Tibial nerve (tissue), 4 donors: Measurements from ENCODE around the gene USP8. TPM values are rescaled to one million over a fixed set of nuclear protein-coding genes. Genes with fewer than 3 reads are reported as not detected.
"Not testable (repeated sequence)": the region's sequence is repeated elsewhere in the genome, so short reads cannot be mapped to it uniquely, and the experiment has no call there.

Experiments
- DNase-seq, 2 donors: peaks; one replicate each; pipeline ENCODE4 v3.0.0-alpha.2; 2019; ENCODE audit warnings: low spot score in 2 of 2
- H3K27ac ChIP-seq, 4 donors: fragments of 200-600 bp; sonication (generic) in 3 of 4; one replicate each; pipeline ENCODE4 v1.5.1; 2017 to 2019; ENCODE audit warnings: mild to moderate bottlenecking in 1 of 4
- H3K27me3 ChIP-seq, 2 donors: fragments of 200-600 bp; sonication (generic) in 1 of 2; one replicate each; pipeline versions ENCODE4 v1.5.1 to v1.6.0; 2017 to 2019
- H3K36me3 ChIP-seq, 3 donors: fragments of 200-600 bp; sonication (generic); one replicate each; pipeline ENCODE4 v1.5.1; 2018 to 2019
- H3K4me1 ChIP-seq, 4 donors: fragments of 200-600 bp; sonication (generic) in 3 of 4; one replicate each; pipeline ENCODE4 v1.5.1; 2017 to 2019
- H3K4me3 ChIP-seq, 4 donors: fragments of 200-600 bp; sonication (generic) in 3 of 4; one replicate each; pipeline ENCODE4 v1.5.1; 2017 to 2019; ENCODE audit warnings: mild to moderate bottlenecking in 1 of 4, moderate library complexity in 1 of 4
- H3K9me3 ChIP-seq, 4 donors: fragments of 200-600 bp; sonication (generic) in 3 of 4; one replicate each; pipeline ENCODE4 v1.5.1; 2017 to 2019
- EP300 ChIP-seq, 2 donors: sonication (generic); formaldehyde crosslinking; IDR thresholded peaks; one replicate each; pipeline ENCODE4 v1.6.1; 2017; ENCODE audit warnings: antibody characterized with exemption in 2 of 2, mild to moderate bottlenecking in 1 of 2
- POLR2A ChIP-seq, 2 donors: fragments of 450-650 bp; IDR thresholded peaks; one replicate each; pipeline ENCODE4 v1.6.1; 2017; ENCODE audit warnings: antibody characterized with exemption in 2 of 2, mild to moderate bottlenecking in 2 of 2, moderate library complexity in 2 of 2
- WGBS, 2 donors: methylation state at CpG; one replicate each; pipeline ENCODE4 v1.1.5; 2018; 5-methylcytosine and 5-hydroxymethylcytosine counted together
- total RNA-seq, 4 donors: library from RNA; depleted of rRNA; stranded (reverse); fragments of >200 nt; gene quantifications; one replicate each; pipeline ENCODE4 v1.1.0, GENCODE V29; 2016
- TF ChIP-seq, protein P1 (sequence below), 5 experiments: fragments of 200-600 bp in 3 of 5; fragments of 450-650 bp in 2 of 5; sonication (generic) in 3 of 5; IDR thresholded peaks; one replicate each; pipeline ENCODE4 v1.5.1; 2016 to 2019; ENCODE audit warnings: antibody characterized with exemption in 5 of 5, mild to moderate bottlenecking in 3 of 5, moderate library complexity in 2 of 5

The USP8 gene
- total RNA-seq, 4 donors from 2014 or later = 39.8 to 97.2 (median 53.5) TPM

DNA sequence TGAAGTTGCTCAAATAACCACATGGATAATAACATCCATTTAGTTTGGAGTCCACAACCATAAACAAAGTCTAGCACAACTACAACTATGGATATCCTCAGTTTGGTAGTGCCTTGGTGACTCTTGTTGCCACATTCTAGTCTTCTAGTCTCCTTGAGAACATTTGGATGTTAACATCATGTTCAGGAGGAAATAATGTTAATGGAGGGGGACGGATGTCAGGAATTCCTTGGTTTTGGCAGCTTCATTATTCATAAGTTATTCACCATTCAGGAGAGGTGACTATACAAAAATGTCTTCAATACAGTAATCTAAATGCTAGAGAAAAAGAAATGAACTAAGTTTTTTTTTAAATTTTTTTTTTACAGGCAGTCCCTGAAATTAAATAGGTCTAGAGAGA lies 42.8 kb upstream of the USP8 start:
- TF ChIP-seq, protein P1, sequence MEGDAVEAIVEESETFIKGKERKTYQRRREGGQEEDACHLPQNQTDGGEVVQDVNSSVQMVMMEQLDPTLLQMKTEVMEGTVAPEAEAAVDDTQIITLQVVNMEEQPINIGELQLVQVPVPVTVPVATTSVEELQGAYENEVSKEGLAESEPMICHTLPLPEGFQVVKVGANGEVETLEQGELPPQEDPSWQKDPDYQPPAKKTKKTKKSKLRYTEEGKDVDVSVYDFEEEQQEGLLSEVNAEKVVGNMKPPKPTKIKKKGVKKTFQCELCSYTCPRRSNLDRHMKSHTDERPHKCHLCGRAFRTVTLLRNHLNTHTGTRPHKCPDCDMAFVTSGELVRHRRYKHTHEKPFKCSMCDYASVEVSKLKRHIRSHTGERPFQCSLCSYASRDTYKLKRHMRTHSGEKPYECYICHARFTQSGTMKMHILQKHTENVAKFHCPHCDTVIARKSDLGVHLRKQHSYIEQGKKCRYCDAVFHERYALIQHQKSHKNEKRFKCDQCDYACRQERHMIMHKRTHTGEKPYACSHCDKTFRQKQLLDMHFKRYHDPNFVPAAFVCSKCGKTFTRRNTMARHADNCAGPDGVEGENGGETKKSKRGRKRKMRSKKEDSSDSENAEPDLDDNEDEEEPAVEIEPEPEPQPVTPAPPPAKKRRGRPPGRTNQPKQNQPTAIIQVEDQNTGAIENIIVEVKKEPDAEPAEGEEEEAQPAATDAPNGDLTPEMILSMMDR (IDR thresholded peaks at IDR 0.05) = no peak
- no peak for TF ChIP-seq EP300 (IDR thresholded peaks at IDR 0.05)
- TF ChIP-seq POLR2A (IDR thresholded peaks at IDR 0.05) = no peak
- WGBS, 2 donors = 60 to 64% methylated on average over 1 of the region's 1 CpG

DNA sequence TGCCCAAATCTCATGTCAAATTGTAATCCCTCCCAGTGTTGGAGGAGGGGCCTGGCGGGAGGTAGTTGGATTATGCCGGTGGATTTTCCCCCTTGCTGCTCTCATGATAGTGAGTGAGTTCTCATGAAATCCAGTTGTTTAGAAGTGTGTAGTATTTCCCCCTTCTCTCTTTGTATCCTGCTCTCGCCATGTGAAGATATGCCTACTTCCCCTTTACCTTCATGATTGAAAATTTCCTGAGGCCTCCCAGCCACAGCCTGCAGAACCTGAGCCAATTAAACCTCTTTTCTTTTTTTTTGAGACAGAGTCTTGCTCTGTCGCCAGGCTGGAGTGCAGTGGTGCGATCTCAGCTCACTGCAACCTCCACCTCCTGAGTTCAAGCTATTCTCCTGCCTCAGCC lies 41.8 kb upstream of the USP8 start:
- not testable (repeated sequence) for H3K4me1 ChIP-seq, H3K9me3 ChIP-seq, H3K27me3 ChIP-seq, H3K36me3 ChIP-seq, H3K4me3 ChIP-seq, DNase-seq, H3K27ac ChIP-seq
- 73 to 86% methylated on average over 5 of the region's 5 CpGs for WGBS, 2 donors

More for the DNA sequence above, 42.8 kb upstream of the USP8 start:
- Histone ChIP-seq H3K9me3 (no peaks in the 10 kb centered on the region), H3K36me3 (no peaks in the 10 kb centered on the region), H3K27ac (no peak overlapping the region), H3K27me3 (no peaks in the 10 kb centered on the region), H3K4me3 (no peak overlapping the region), H3K4me1 (no peaks in the 10 kb centered on the region)
- DNase-seq = no peak

DNA sequence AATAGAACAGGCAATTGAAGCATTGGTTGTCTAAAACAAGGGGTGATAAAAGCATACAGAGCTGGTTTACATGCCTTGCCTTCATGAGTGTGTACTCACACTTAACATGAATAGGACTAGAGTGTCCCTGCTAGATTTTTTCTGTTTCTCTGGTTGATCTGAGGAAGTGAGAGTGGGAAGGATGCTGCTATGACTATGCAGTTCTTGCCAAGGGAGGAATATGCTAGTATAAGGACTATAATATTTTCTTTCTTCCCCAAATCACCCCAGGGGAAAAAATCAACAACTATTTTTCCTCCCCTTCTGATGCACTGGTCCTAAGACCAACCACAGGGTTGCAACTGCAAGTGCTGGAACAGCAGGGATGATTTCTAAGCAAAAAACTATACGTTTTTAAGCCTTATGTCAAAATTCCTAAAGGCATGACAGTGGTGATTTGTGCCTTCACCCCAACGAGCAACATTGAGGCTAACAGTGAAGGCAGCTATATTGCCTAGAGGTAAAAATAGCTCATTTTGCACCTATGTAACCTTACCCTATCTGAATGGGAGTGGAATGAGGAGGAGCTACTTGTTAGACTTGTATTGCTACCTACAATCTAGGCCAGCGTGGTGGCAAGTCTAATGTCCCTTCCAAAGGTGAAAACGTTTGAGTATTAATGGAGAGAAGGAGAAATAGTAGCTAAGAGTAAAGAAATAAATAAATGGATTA lies 33.5 kb upstream of the USP8 start:
- no peaks in the 10 kb centered on the region for H3K36me3 ChIP-seq
- no peak overlapping the region for H3K27ac ChIP-seq
- no peak overlapping the region for H3K4me3 ChIP-seq
- no peaks in the 10 kb centered on the region for H3K4me1 ChIP-seq
- H3K9me3 ChIP-seq = no peaks in the 10 kb centered on the region
- H3K27me3 ChIP-seq = no peaks in the 10 kb centered on the region
- WGBS, 2 donors = 48 to 54% methylated on average over 4 of the region's 4 CpGs
- no peak for DNase-seq
- TF ChIP-seq, protein P1 (IDR thresholded peaks at IDR 0.05) = no peak
- TF ChIP-seq EP300 (IDR thresholded peaks at IDR 0.05) (no peak), POLR2A (IDR thresholded peaks at IDR 0.05) (no peak)

DNA sequence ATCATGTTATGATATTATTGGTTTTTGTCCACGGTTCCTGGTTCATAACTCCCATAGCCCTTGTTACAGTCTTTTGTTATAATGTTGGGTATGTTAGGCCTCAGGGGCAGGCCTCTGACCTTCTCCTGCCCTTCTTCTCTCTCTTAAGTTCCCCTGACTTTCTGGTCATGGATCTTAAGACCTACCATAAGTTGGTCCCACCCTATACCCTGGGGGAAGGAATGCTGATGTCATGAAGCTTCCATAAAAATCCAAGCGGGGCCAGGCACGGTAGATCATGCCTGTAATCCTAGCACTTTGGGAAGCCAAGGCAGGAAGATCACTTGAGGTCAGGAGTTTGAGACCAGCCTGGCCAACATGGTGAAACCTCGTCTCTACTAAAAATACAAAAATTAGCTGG lies 32.6 kb upstream of the USP8 start:
- not testable (repeated sequence) for H3K4me3 ChIP-seq, H3K9me3 ChIP-seq, H3K4me1 ChIP-seq, H3K36me3 ChIP-seq, H3K27me3 ChIP-seq, DNase-seq, H3K27ac ChIP-seq
- WGBS, 2 donors = 54% methylated on average over 4 of the region's 4 CpGs

DNA sequence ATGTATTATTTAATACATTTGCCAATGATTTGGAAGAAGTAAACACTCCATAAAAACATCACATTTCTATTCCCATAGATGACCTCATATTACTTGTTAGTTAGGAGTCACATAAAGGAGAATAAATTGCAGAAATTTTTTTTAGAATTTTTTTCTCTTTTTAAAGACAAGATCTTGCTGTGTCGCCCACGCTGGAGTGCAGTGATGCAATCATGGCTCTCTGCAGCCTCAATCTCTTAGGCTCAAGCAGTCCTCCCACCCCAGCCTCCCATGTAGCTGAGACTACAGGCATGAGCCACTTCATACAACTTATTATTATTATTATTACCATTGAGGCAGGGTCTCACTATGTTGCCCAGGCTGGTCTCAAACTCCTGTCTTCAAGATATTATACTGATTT lies 12.3 kb upstream of the USP8 start:
- Histone ChIP-seq H3K9me3 (no peaks in the 10 kb centered on the region), H3K36me3 (no peaks in the 10 kb centered on the region), H3K4me1 (no peaks in the 10 kb centered on the region), H3K27ac (no peak overlapping the region), H3K4me3 (no peak overlapping the region), H3K27me3 (no peaks in the 10 kb centered on the region)
- no peak for DNase-seq
- TF ChIP-seq, protein P1 (IDR thresholded peaks at IDR 0.05) = no peak
- no peak for TF ChIP-seq EP300 (IDR thresholded peaks at IDR 0.05)
- TF ChIP-seq POLR2A (IDR thresholded peaks at IDR 0.05) = no peak
- 62 to 63% methylated on average over 2 of the region's 2 CpGs for WGBS, 2 donors

DNA sequence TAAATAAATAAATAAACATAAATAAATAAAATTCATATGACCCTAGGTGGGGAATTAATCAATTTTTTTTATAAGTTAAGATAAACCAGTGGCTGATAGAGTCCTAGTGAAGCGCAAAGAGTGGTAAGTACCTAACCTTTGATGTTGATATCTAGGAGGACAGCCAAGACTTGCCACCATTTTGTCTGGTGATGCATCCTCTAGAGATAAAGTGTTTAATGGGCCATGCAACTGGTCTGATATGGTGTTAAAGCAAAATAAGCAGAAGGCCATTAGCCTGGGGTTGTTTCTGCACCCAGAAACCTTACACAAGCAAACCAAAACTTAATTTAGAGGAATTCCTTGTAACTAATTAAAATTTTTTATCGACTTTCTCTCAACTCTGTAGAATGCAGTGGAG lies 9.6 kb upstream of the USP8 start:
- no peaks in the 10 kb centered on the region for H3K27me3 ChIP-seq
- no peaks in the 10 kb centered on the region for H3K4me1 ChIP-seq
- H3K36me3 ChIP-seq = no peaks in the 10 kb centered on the region
- TF ChIP-seq, protein P1 (IDR thresholded peaks at IDR 0.05) = no peak
- TF ChIP-seq EP300 (IDR thresholded peaks at IDR 0.05) (no peak), POLR2A (IDR thresholded peaks at IDR 0.05) (no peak)
- H3K9me3 ChIP-seq = no peaks in the 10 kb centered on the region
- no peak overlapping the region for H3K27ac ChIP-seq
- 94 to 97% methylated on average over 2 of the region's 2 CpGs for WGBS, 2 donors
- no peak overlapping the region for H3K4me3 ChIP-seq
- DNase-seq = no peak
